MM.1S (cell line): ENCODE data around the gene NDUFV2.

Experiments used
- DNase-seq: peaks from one replicate; pipeline ENCODE4 v3.0.0-alpha.2; 2015
- H2AFZ ChIP-seq: fragments of 300-600 bp; sonication (generic); 2 replicates; pipeline ENCODE4 v1.6.0; 2016; ENCODE audit warnings: antibody characterized with exemption, low read length
- H3F3A ChIP-seq: fragments of 300-600 bp; sonication (generic); 2 replicates; pipeline ENCODE4 v1.6.1; 2016; ENCODE audit warnings: mild to moderate bottlenecking, antibody characterized with exemption, low read length, moderate library complexity, mixed read lengths; ENCODE audit not compliant: insufficient read depth
- H3K27ac ChIP-seq: fragments of 300-600 bp; sonication (generic); 2 replicates; pipeline ENCODE4 v1.5.1; 2016; ENCODE audit warnings: mild to moderate bottlenecking, low read length
- H3K27me3 ChIP-seq: fragments of 300-600 bp; sonication (generic); replicated peaks from 2 replicates; pipeline ENCODE4 v1.6.0; 2016; ENCODE audit warnings: low read length; ENCODE audit not compliant: insufficient read depth
- H3K36me3 ChIP-seq: fragments of 300-600 bp; sonication (generic); replicated peaks from 2 replicates; pipeline ENCODE4 v1.6.1; 2016; ENCODE audit warnings: mild to moderate bottlenecking, low read length, mixed read lengths; ENCODE audit not compliant: insufficient read depth
- H3K4me1 ChIP-seq: fragments of 300-600 bp; sonication (generic); 2 replicates; pipeline ENCODE4 v1.6.1; 2016; ENCODE audit warnings: low read length, mixed read lengths
- H3K4me2 ChIP-seq: fragments of 300-600 bp; sonication (generic); 2 replicates; pipeline ENCODE4 v1.6.0; 2016; ENCODE audit warnings: low read depth, low read length
- H3K4me3 ChIP-seq: fragments of 300-600 bp; sonication (generic); 2 replicates; pipeline ENCODE4 v1.5.1; 2016; ENCODE audit warnings: low read length, mixed read lengths
- H3K79me2 ChIP-seq: fragments of 300-600 bp; sonication (generic); 2 replicates; pipeline ENCODE4 v1.6.1; 2016; ENCODE audit warnings: mixed run types, low read length, mixed read lengths
- H3K9ac ChIP-seq: fragments of 300-600 bp; sonication (generic); 2 replicates; pipeline ENCODE4 v1.6.1; 2016; ENCODE audit warnings: low read length, mixed read lengths
- H3K9me2 ChIP-seq: fragments of 300-600 bp; sonication (generic); replicated peaks from 2 replicates; pipeline ENCODE4 v1.6.1; 2016; ENCODE audit warnings: mild to moderate bottlenecking, low read length, mixed read lengths; ENCODE audit not compliant: insufficient read depth
- H3K9me3 ChIP-seq: fragments of 300-600 bp; sonication (generic); replicated peaks from 2 replicates; pipeline ENCODE4 v1.6.1; 2016; ENCODE audit warnings: mild to moderate bottlenecking, low read length, mixed read lengths; ENCODE audit not compliant: insufficient read depth
- H4K20me1 ChIP-seq: fragments of 300-600 bp; sonication (generic); 2 replicates; pipeline ENCODE4 v1.6.1; 2016; ENCODE audit warnings: mild to moderate bottlenecking, low read length, moderate library complexity, mixed read lengths; ENCODE audit not compliant: insufficient read depth
- CTCF ChIP-seq: fragments of 300-600 bp; sonication (generic); IDR thresholded peaks from 2 replicates; pipeline ENCODE4 v1.5.1; 2016; ENCODE audit warnings: antibody characterized with exemption, low read length, mixed read lengths
- EZH2 ChIP-seq: fragments of 300-600 bp; sonication (generic); optimal IDR thresholded peaks from 2 replicates; pipeline ENCODE3; 2017; ENCODE audit warnings: low read depth, mild to moderate bottlenecking, antibody characterized with exemption, low read length, mixed read lengths
- EZH2phosphoT487 ChIP-seq: fragments of 300-600 bp; sonication (generic); IDR thresholded peaks from 2 replicates; pipeline ENCODE4 v1.6.1; 2018; ENCODE audit warnings: antibody characterized with exemption, low read length

The NDUFV2 gene

GRCh38 chr18:9178557-9178956 lies 76.1 kb downstream of the NDUFV2 start:
- no peaks in the 10 kb centered on the region for H3K27me3 ChIP-seq
- no peaks in the 10 kb centered on the region for H3K9me3 ChIP-seq
- H3K79me2 ChIP-seq: peaks cover 100% of the 10 kb centered on the region
- H3K4me3 ChIP-seq: no peak overlapping the region
- H3K9me2 ChIP-seq: no peaks in the 10 kb centered on the region
- peaks cover 41% of the 10 kb centered on the region for H3K4me1 ChIP-seq
- DNase-seq: no peak
- H3F3A ChIP-seq: peaks cover 28% of the 10 kb centered on the region
- H3K36me3 ChIP-seq: peaks cover 19% of the 10 kb centered on the region; the same call in 1 of the 2 replicates
- no peak overlapping the region for H3K27ac ChIP-seq
- H3K9ac ChIP-seq: no peak overlapping the region
- TF ChIP-seq CTCF (no peak), EZH2 (no peak), EZH2phosphoT487 (no peak)
- peaks cover 100% of the 10 kb centered on the region for H4K20me1 ChIP-seq
- H3K4me2 ChIP-seq: no peak overlapping the region
- H2AFZ ChIP-seq: no peak overlapping the region

- H3K79me2 ChIP-seq: peaks cover 100% of the 10 kb centered on the region
- H3K36me3 ChIP-seq: peaks cover 20% of the 10 kb centered on the region; the same call in 1 of the 2 replicates
- no peak for DNase-seq
- H3K4me1 ChIP-seq: peaks cover 51% of the 10 kb centered on the region
- no peak overlapping the region for H3K4me2 ChIP-seq
- no peaks in the 10 kb centered on the region for H3K9me2 ChIP-seq
- H3K9ac ChIP-seq: no peak overlapping the region
- no peaks in the 10 kb centered on the region for H3K27me3 ChIP-seq
- H4K20me1 ChIP-seq: peaks cover 89% of the 10 kb centered on the region
- no peak overlapping the region for H3K4me3 ChIP-seq
- H2AFZ ChIP-seq: no peak overlapping the region
- H3K9me3 ChIP-seq: no peaks in the 10 kb centered on the region
- no peak for TF ChIP-seq CTCF
- no peak overlapping the region for H3K27ac ChIP-seq
- H3F3A ChIP-seq: peaks cover 34% of the 10 kb centered on the region
These were observed 78.8 kb downstream of the NDUFV2 start for GRCh38 chr18:9181275-9181674.

GRCh38 chr18:9182852-9183399 lies 80.4 kb downstream of the NDUFV2 start:
- Histone ChIP-seq H2AFZ (no peak overlapping the region), H3K9me3 (no peaks in the 10 kb centered on the region), H3K27me3 (no peaks in the 10 kb centered on the region), H3K36me3 (peaks cover 21% of the 10 kb centered on the region; the same call in 1 of the 2 replicates), H3K9ac (no peak overlapping the region), H3K4me2 (no peak overlapping the region), H3K27ac (no peak overlapping the region), H3K9me2 (no peaks in the 10 kb centered on the region), H3K79me2 (peaks cover 100% of the 10 kb centered on the region), H3K4me3 (no peak overlapping the region), H3F3A (peaks cover 42% of the 10 kb centered on the region), H4K20me1 (peaks cover 81% of the 10 kb centered on the region), H3K4me1 (peaks cover 49% of the 10 kb centered on the region)
- DNase-seq: no peak
- no peak for TF ChIP-seq CTCF
- TF ChIP-seq EZH2: no peak
- no peak for TF ChIP-seq EZH2phosphoT487
